Activated T-helper 1 cell treated with anti-CD3 and anti-CD28 coated beads, Interleukin-12 subunit alpha, Interleukin-12 subunit beta, Interleukin-2, Interleukin-4 antibody, amounts not matched to agents 30 ng/mL and 10 ng/mL and 1 ng/mL, durations not matched to agents 14 hours and 24 hours and 36 hours (primary cell): ENCODE measurements around the gene NKIRAS1. TPM values are rescaled to one million over a fixed set of nuclear protein-coding genes. Genes with fewer than 3 reads are reported as not detected.
"Not testable (repeated sequence)": the region's sequence is repeated elsewhere in the genome, so short reads cannot be mapped to it uniquely, and the experiment has no call there.

ENCODE experiments used
- DNase-seq: peaks from one replicate; pipeline ENCODE4 v3.0.0; 2021; ENCODE audit warnings: low spot score
- H3K27ac Mint-ChIP-seq: one replicate; pipeline ENCODE4 v1.8.0; 2021; ENCODE audit warnings: mild to moderate bottlenecking, mixed read lengths
- H3K27me3 Mint-ChIP-seq: one replicate; pipeline ENCODE4 v1.8.0; 2022; ENCODE audit warnings: mild to moderate bottlenecking, moderate library complexity, mixed read lengths; ENCODE audit not compliant: insufficient read depth
- H3K36me3 Mint-ChIP-seq: one replicate; pipeline ENCODE4 v1.8.0; 2021; ENCODE audit warnings: low read depth, mixed read lengths
- H3K4me1 Mint-ChIP-seq: one replicate; pipeline ENCODE4 v1.8.0; 2021; ENCODE audit warnings: low read depth, mixed read lengths
- H3K4me3 Mint-ChIP-seq: one replicate; pipeline ENCODE4 v1.8.0; 2021; ENCODE audit warnings: mild to moderate bottlenecking, moderate library complexity, mixed read lengths
- H3K9me3 Mint-ChIP-seq: one replicate; pipeline ENCODE4 v1.8.0; 2021; ENCODE audit warnings: mixed read lengths
- intact Hi-C: fragments of 100-400 bp; cut with micrococcal nuclease; formaldehyde crosslinking; loops from one replicate; pipeline ENCODE4 v1.15.1; 2024
- total RNA-seq: library from RNA; stranded (reverse); gene quantifications from 2 replicates; pipeline ENCODE4 v1.2.3, GENCODE V29; 2022

The NKIRAS1 gene
- total RNA-seq, 1 donor from 2014 or later = 3.9 TPM

- no peak overlapping the region for H3K4me3 Mint-ChIP-seq
- DNase-seq = no peak
- intact Hi-C loops = no loop called here
- H3K4me1 Mint-ChIP-seq = no peaks in the 10 kb centered on the region
- H3K36me3 Mint-ChIP-seq = no peaks in the 10 kb centered on the region
- H3K27me3 Mint-ChIP-seq = peaks cover 9% of the 10 kb centered on the region
- H3K27ac Mint-ChIP-seq = no peak overlapping the region
- no peaks in the 10 kb centered on the region for H3K9me3 Mint-ChIP-seq
Measured at GRCh38 chr3:23932571-23932970, 15.8 kb upstream of the NKIRAS1 start.

DNA sequence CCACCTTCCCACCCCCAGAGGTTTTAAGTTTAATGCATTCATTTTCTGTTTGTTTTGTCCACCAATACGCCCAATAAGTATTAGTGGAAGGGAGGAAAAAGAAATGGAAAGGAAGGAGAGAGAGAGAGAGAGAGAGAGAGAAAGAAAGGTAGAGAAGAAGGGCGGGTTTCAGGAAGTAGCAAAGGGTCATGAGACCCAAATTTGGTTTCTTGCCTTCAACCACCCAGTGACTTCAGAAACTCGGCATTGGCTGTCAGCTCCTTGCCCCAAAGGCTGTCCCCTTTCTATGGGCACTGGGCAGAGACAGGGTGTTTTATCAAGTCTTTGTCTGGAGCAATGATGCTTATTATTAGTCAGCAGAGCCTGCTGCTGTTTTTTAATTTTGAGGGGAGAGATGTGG, 14.8 kb upstream of the NKIRAS1 start:
- peaks cover 3% of the 10 kb centered on the region for H3K27me3 Mint-ChIP-seq
- H3K36me3 Mint-ChIP-seq = no peaks in the 10 kb centered on the region
- no peaks in the 10 kb centered on the region for H3K9me3 Mint-ChIP-seq
- intact Hi-C loops = no loop called here
- H3K27ac Mint-ChIP-seq = no peak overlapping the region
- DNase-seq = no peak
- no peaks in the 10 kb centered on the region for H3K4me1 Mint-ChIP-seq
- H3K4me3 Mint-ChIP-seq = no peak overlapping the region

GRCh38 chr3:23928524-23928923, 11.7 kb upstream of the NKIRAS1 start:
- DNase-seq = no peak
- Mint-ChIP-seq H3K27me3 (peaks cover 2% of the 10 kb centered on the region), H3K36me3 (no peaks in the 10 kb centered on the region), H3K4me3 (no peak overlapping the region), H3K9me3 (no peaks in the 10 kb centered on the region), H3K27ac (no peak overlapping the region), H3K4me1 (no peaks in the 10 kb centered on the region)
- intact Hi-C loops = no loop called here

DNA sequence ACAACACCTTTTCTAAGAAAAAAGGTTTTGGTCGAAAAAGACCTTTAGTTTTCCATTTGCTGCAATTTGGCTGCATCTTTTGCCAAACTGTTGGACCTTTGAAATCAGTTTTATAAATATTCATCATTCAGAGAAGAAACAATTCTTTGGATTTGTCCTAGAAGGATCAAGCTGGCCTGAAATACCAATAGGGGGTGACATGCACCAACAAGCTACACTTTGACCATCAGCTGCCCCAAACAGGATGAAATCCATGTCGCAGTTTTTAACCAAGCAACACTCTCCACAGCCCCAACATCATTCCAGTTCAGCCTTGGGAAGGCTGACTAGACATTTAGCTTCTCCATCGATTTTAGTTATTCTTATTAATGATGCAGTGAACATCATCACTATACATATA, 9.9 kb upstream of the NKIRAS1 start:
- Mint-ChIP-seq H3K27ac (no peak overlapping the region), H3K36me3 (no peaks in the 10 kb centered on the region), H3K27me3 (peaks cover 2% of the 10 kb centered on the region), H3K9me3 (no peaks in the 10 kb centered on the region), H3K4me1 (no peaks in the 10 kb centered on the region), H3K4me3 (no peak overlapping the region)
- no peak for DNase-seq
- intact Hi-C loops = no loop called here

DNA sequence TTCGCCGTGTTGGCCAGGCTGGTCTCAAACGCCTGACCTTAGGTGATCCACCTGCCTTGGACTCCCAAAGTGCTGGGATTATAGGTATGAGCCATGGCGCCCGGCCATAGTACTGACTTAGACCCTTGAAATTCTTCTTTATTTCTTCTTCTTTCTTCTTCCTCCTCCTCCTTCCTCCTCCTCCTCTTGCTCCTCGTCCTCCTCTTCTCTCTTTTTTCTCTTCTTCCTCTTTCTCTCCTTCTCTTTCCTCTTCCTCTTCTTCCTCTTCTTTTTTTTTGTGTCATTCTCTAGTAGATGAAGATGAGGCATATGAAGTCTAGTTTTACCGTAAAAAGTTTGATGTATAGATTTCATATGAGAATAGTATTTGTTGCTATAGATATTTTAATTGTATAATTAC, 9.5 kb upstream of the NKIRAS1 start:
- peaks cover 5% of the 10 kb centered on the region for H3K36me3 Mint-ChIP-seq
- H3K9me3 Mint-ChIP-seq = no peaks in the 10 kb centered on the region
- no peak overlapping the region for H3K4me3 Mint-ChIP-seq
- intact Hi-C loops = no loop called here
- no peaks in the 10 kb centered on the region for H3K4me1 Mint-ChIP-seq
- no peak for DNase-seq
- no peak overlapping the region for H3K27ac Mint-ChIP-seq
- H3K27me3 Mint-ChIP-seq = peaks cover 5% of the 10 kb centered on the region

DNA sequence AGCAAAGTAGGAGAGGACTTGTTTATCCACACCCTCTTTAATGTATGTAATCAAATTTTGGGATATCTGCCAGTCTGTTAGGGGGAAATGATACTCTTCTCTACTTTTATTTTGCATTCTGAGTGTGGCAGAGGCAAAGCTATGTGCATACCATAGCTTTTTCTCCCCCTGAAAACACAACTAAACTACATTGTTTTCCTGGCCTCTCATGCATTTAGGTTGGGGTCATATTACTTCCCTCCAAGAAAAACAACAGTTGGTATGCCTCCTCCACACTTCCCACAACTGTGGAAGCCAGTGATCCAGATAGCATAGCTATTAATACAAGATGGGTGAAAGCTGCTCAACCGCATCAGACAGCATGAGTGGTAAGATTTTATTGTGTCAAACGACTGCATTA, 7.0 kb upstream of the NKIRAS1 start:
- H3K36me3 Mint-ChIP-seq = peaks cover 25% of the 10 kb centered on the region
- intact Hi-C loops = no loop called here
- H3K27ac Mint-ChIP-seq = no peak overlapping the region
- H3K4me3 Mint-ChIP-seq = no peak overlapping the region
- no peak for DNase-seq
- no peaks in the 10 kb centered on the region for H3K9me3 Mint-ChIP-seq
- peaks cover 20% of the 10 kb centered on the region for H3K4me1 Mint-ChIP-seq
- H3K27me3 Mint-ChIP-seq = peaks cover 5% of the 10 kb centered on the region

GRCh38 chr3:23921052-23921511, 4.3 kb upstream of the NKIRAS1 start:
- Mint-ChIP-seq H3K4me1 (peaks cover 44% of the 10 kb centered on the region), H3K27me3 (peaks cover 3% of the 10 kb centered on the region), H3K4me3 (no peak overlapping the region), H3K27ac (no peak overlapping the region), H3K9me3 (no peaks in the 10 kb centered on the region), H3K36me3 (peaks cover 42% of the 10 kb centered on the region)
- DNase-seq = no peak
- intact Hi-C loops = no loop called here

- Mint-ChIP-seq H3K4me3 (peak overlapping the region; percentile 99), H3K27me3 (peaks cover 8% of the 10 kb centered on the region), H3K4me1 (peaks cover 52% of the 10 kb centered on the region), H3K9me3 (no peaks in the 10 kb centered on the region), H3K27ac (no peak overlapping the region), H3K36me3 (peaks cover 46% of the 10 kb centered on the region)
- no peak for DNase-seq
- intact Hi-C loops = no loop called here
Measured at GRCh38 chr3:23920151-23920655, 3.4 kb upstream of the NKIRAS1 start.

DNA sequence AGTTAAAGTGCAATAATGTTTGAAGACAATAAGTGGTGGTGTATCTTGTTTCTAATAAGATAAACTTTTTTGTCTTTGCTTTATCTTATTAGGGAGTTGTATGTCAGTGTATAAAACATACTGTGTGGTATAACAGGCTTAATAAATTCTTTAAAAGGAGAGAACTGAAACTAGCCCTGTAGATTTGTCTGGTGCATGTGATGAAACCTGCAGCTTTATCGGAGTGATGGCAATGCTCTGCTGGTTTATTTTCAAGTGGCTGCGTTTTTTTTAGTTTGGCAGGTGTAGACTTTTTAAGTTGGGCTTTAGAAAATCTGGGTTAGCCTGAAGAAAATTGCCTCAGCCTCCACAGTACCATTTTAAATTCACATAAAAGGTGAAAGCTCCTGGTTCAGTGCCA, 2.8 kb upstream of the NKIRAS1 start:
- intact Hi-C loops = loop anchor here (5.0 to 10.0 kb wide), 3 partner anchors 477 to 1865 kb away; partner anchors contain the start of genes NGLY1 and UBE2E2

DNA sequence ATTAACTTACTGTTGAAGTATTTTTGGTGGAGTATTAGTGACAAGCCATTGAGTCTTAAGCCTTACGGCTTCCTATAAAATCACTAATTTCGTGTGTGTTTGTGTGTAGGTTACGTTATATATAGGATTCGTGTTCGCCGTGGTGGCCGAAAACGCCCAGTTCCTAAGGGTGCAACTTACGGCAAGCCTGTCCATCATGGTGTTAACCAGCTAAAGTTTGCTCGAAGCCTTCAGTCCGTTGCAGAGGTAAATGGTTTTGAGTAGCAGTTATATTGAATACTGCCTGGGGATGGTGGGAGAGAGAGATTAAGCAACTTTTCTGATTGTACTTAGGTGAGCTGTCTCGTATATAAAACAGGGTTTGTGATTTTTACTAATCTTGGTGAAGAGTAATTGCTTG, 1.5 kb upstream of the NKIRAS1 start:
- not testable (repeated sequence) for H3K27me3 Mint-ChIP-seq, DNase-seq, H3K9me3 Mint-ChIP-seq
- H3K4me3 Mint-ChIP-seq = peak overlapping the region; percentile 99
- H3K27ac Mint-ChIP-seq = peak overlapping the region; percentile 97
- peaks cover 58% of the 10 kb centered on the region for H3K4me1 Mint-ChIP-seq
- H3K36me3 Mint-ChIP-seq = peaks cover 49% of the 10 kb centered on the region
- intact Hi-C loops = loop anchor here (5.0 to 10.0 kb wide), 3 partner anchors 476 to 1866 kb away; partner anchors contain the start of genes NGLY1 and UBE2E2

More for the DNA sequence above, 2.8 kb upstream of the NKIRAS1 start:
- DNase-seq = no peak
- Mint-ChIP-seq H3K9me3 (no peaks in the 10 kb centered on the region), H3K36me3 (peaks cover 49% of the 10 kb centered on the region), H3K27me3 (peaks cover 8% of the 10 kb centered on the region), H3K4me3 (peak overlapping the region; percentile 99), H3K27ac (no peak overlapping the region), H3K4me1 (peaks cover 58% of the 10 kb centered on the region)

GRCh38 chr3:23917679-23918303, 1.0 kb upstream of the NKIRAS1 start:
- peak overlapping the region; percentile 99 for H3K4me3 Mint-ChIP-seq
- H3K36me3 Mint-ChIP-seq = peaks cover 49% of the 10 kb centered on the region
- intact Hi-C loops = loop anchor here (1.0 to 10.0 kb wide), 7 partner anchors 28 to 1867 kb away; partner anchors contain the start of genes NGLY1, NR1D2 and UBE2E2
- not testable (repeated sequence) for DNase-seq, H3K27me3 Mint-ChIP-seq, H3K9me3 Mint-ChIP-seq
- H3K4me1 Mint-ChIP-seq = peaks cover 58% of the 10 kb centered on the region
- peak overlapping the region; percentile 97 for H3K27ac Mint-ChIP-seq

DNA sequence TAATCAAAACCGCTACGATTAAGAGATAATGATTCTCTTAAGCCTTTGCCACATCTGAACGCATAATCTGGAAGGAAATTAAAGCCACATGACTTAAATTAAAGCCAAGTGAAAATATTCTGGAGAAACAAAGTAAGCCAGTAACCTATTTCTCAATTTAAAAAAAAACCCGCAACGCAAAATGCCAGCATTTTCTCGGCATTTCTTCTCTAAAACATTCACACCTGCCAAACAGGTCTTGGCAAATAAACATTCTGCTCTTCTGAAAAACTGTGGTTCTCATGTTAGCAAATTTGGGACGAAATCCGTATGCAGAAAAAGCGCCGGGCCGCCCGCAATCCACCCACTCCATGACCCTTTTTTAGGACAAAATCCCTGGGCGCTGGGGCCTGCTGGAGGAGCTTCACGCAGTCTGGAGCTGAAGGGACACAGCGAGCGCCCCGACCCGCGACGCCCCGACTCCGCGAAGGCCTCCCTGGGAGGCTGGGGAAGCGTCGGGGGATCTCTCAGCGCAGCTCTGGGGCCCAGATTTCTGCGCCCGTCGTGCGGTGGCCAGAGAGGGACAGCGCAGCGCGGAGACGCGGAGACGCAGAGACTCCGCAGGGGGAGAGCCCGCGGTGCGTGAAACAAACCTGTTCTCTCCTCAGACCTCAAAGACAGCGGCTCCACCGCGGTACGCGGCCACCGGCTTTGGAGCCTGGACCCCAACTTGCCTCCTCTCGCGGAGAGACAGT, 471 bp downstream of the NKIRAS1 start:
- H3K9me3 Mint-ChIP-seq = no peaks in the 10 kb centered on the region
- H3K27ac Mint-ChIP-seq = peak overlapping the region; percentile 97
- intact Hi-C loops = loop anchor here (1.0 to 10.0 kb wide), 6 partner anchors 28 to 1868 kb away; partner anchors contain the start of genes NGLY1 and UBE2E2
- no peak for DNase-seq
- peaks cover 58% of the 10 kb centered on the region for H3K4me1 Mint-ChIP-seq
- peaks cover 45% of the 10 kb centered on the region for H3K36me3 Mint-ChIP-seq
- H3K27me3 Mint-ChIP-seq = peaks cover 6% of the 10 kb centered on the region
- peak overlapping the region; percentile 99 for H3K4me3 Mint-ChIP-seq
